T-helper 2 cell (primary cell): ENCODE results near the gene MYO7B.
"Not testable (repeated sequence)": the region's sequence is repeated elsewhere in the genome, so short reads cannot be mapped to it uniquely, and the experiment has no call there.

Source experiments
- DNase-seq, 5 experiments: peaks; one replicate each; pipeline versions ENCODE4 v3.0.0 to v3.0.0-alpha.2; 2012 to 2022

The MYO7B gene

GRCh38 chr2:127552846-127553245 lies 17.4 kb downstream of the MYO7B start:
- DNase-seq: no peak

- no peak for DNase-seq
These were observed 23.4 kb downstream of the MYO7B start for GRCh38 chr2:127558911-127559310.

- no peak for DNase-seq
These were observed 24.0 kb downstream of the MYO7B start for GRCh38 chr2:127559454-127559853.

GRCh38 chr2:127560201-127560930 lies 24.9 kb downstream of the MYO7B start:
- DNase-seq: no peak

- no peak for DNase-seq
These were observed 25.4 kb downstream of the MYO7B start for GRCh38 chr2:127560931-127561280.

- DNase-seq: no peak
These were observed 25.9 kb downstream of the MYO7B start for GRCh38 chr2:127561371-127561770.

- no peak for DNase-seq
These were observed 27.5 kb downstream of the MYO7B start for GRCh38 chr2:127562936-127563335.

- DNase-seq: peak in 1 of 5 experiments; percentile 92
These were observed 28.3 kb downstream of the MYO7B start for GRCh38 chr2:127563458-127564428.

GRCh38 chr2:127564429-127565260 lies 29.2 kb downstream of the MYO7B start:
- DNase-seq: no peak

GRCh38 chr2:127565261-127566138 lies 30.0 kb downstream of the MYO7B start:
- DNase-seq: no peak

- no peak for DNase-seq
These were observed 30.6 kb downstream of the MYO7B start for GRCh38 chr2:127566139-127566417.

- no peak for DNase-seq
These were observed 31.1 kb downstream of the MYO7B start for GRCh38 chr2:127566576-127566975.

- no peak for DNase-seq
These were observed 31.9 kb downstream of the MYO7B start for GRCh38 chr2:127567351-127567854.

GRCh38 chr2:127568128-127568527 lies 32.6 kb downstream of the MYO7B start:
- DNase-seq: no peak

GRCh38 chr2:127569666-127570065 lies 34.2 kb downstream of the MYO7B start:
- DNase-seq: no peak

GRCh38 chr2:127570282-127571250 lies 35.1 kb downstream of the MYO7B start:
- DNase-seq: no peak

GRCh38 chr2:127572352-127572751 lies 36.9 kb downstream of the MYO7B start:
- not testable (repeated sequence) for DNase-seq

GRCh38 chr2:127572841-127573240 lies 37.4 kb downstream of the MYO7B start:
- DNase-seq: no peak

- no peak for DNase-seq
These were observed 37.8 kb downstream of the MYO7B start for GRCh38 chr2:127573298-127573697.

GRCh38 chr2:127573771-127574170 lies 38.3 kb downstream of the MYO7B start:
- DNase-seq: no peak

- DNase-seq: no peak
These were observed 39.2 kb downstream of the MYO7B start for GRCh38 chr2:127574656-127575055.
